Prostate gland (tissue), 2 donors: ENCODE measurements around the gene TJP1.

Experiments used
- POLR2A ChIP-seq: fragments of 450-650 bp; IDR thresholded peaks from one replicate; pipeline ENCODE4 v1.6.1; 2016; ENCODE audit warnings: antibody characterized with exemption, mild to moderate bottlenecking
- TF ChIP-seq, protein P1 (sequence below), 4 experiments: fragments of 200-600 bp in 2 of 4; fragments of 450-650 bp in 2 of 4; sonication (generic) in 2 of 4; IDR thresholded peaks; 1 replicate in 3 of 4; 2 replicates in 1 of 4; pipeline ENCODE4 v1.5.1; 2016 to 2019; ENCODE audit warnings: antibody characterized with exemption in 4 of 4, mild to moderate bottlenecking in 2 of 4, moderate library complexity in 2 of 4

DNA sequence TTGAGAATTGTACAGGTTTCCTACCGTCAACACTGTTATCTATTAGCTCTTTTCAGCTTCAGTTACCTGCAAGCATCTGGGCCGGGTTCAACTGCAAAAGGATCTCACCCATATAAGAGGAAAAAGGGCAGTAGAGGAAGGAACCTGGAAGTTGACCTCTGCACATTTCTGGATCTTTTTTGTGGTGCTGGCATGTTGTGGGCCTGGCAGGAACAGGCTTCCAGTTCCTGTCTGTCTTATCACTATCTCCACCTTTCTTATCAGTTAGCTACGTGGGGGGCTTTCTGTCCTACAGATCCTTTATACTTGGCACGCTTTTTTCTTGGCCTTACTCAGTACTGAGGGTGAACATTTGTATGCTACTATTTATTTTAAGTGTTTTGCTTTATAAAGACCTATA, 42.2 kb upstream of the TJP1 start:
- TF ChIP-seq, protein P1, sequence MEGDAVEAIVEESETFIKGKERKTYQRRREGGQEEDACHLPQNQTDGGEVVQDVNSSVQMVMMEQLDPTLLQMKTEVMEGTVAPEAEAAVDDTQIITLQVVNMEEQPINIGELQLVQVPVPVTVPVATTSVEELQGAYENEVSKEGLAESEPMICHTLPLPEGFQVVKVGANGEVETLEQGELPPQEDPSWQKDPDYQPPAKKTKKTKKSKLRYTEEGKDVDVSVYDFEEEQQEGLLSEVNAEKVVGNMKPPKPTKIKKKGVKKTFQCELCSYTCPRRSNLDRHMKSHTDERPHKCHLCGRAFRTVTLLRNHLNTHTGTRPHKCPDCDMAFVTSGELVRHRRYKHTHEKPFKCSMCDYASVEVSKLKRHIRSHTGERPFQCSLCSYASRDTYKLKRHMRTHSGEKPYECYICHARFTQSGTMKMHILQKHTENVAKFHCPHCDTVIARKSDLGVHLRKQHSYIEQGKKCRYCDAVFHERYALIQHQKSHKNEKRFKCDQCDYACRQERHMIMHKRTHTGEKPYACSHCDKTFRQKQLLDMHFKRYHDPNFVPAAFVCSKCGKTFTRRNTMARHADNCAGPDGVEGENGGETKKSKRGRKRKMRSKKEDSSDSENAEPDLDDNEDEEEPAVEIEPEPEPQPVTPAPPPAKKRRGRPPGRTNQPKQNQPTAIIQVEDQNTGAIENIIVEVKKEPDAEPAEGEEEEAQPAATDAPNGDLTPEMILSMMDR (IDR thresholded peaks at IDR 0.05), result no peak
- TF ChIP-seq POLR2A, result no peak
